ENCODE data around the gene STMND1. TPM values are rescaled to one million over a fixed set of nuclear protein-coding genes. Genes with fewer than 3 reads are reported as not detected.

STMND1 gene
- total RNA-seq (2021): not detected in 3 replicates
- Bru-seq, nascent RNA: percentile 5 among the genes with signal in this experiment
- long read RNA-seq, experiment 1: 0 reads
- long read RNA-seq, experiment 2: 0 reads
- long read RNA-seq, experiment 3: 0 reads

DNA sequence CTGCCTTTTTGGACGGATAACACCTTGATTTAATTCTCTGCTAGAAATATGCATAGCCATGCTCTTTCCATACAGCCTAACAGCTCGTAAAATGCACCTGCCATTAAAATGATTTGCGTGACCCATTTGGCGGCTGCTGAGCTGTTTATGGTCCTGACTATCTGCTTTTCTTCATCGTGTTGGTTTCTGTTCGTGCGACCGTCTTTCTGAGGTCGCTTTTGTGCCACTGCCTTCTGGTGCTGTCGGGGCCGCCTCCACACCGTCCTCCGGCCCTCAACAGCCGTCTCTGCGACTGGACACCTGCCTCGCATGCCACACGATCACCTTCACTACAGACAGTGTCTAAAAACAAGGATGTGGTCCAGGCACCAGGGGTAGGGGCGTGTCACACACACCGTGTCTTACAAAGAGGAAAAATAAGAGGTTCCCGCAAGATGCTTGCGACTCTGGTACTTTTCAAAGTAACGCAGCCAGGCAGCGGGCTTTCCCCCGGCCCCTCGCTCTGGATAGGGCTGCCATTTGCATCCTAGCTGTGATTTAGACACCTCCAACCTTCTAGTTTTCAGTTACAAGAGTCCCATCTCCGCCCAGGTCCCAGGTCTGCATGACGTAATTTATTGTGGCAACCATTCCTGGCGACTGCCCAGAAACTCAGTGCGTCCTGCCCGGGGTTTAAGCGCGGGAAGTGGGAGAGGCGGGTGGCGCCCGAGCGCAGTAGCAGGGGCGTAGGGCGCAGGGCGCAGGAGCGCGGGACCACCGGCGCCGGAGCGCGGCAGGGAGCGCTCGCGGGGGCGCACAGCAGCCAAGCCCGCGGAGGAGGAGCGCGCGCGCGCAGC is at the start of gene STMND1:
TSS of gene STMND1 (plus strand) at position 629 of the 836 bp plus-strand sequence. CDS start 208 bp downstream, outside the sequence.
- DNase-seq (ENCODE audit: low spot score) (peak; percentile 33), ATAC-seq (peak; percentile 67)
- H3K4me3 Mint-ChIP-seq: peak within 1 kb of the TSS; percentile 76
- H3K36me3 Mint-ChIP-seq: no peaks in the 10 kb centered on the region
- CTCF ChIA-PET: no interaction called here
- no peaks in the 10 kb centered on the region; the same call in 1 of the 2 replicates for H3K9me3 Mint-ChIP-seq
- no peak within 1 kb of the TSS for H3K27ac Mint-ChIP-seq
- H3K27me3 Mint-ChIP-seq (ENCODE audit: low read depth): peaks cover 49% of the 10 kb centered on the region
- H3K4me1 Mint-ChIP-seq: peaks cover 10% of the 10 kb centered on the region; the same call in 1 of the 2 replicates
- TF ChIP-seq TEAD1 (CRISPR knock-in tag; IDR thresholded peaks at IDR 0.05): no peak
- TF ChIP-seq PRRX2 (CRISPR knock-in tag; IDR thresholded peaks at IDR 0.05): no peak
- no peak for TF ChIP-seq ZNF263 (CRISPR knock-in tag; IDR thresholded peaks at IDR 0.05; ENCODE audit: low read depth)
- no peak for TF ChIP-seq HMGA2 (CRISPR knock-in tag; IDR thresholded peaks at IDR 0.05)
- TF ChIP-seq HMGXB4 (CRISPR knock-in tag; IDR thresholded peaks at IDR 0.05): 0 out of 2 replicates have a peak, but pooled peaks have one; percentile 21
- TF ChIP-seq, protein P1, sequence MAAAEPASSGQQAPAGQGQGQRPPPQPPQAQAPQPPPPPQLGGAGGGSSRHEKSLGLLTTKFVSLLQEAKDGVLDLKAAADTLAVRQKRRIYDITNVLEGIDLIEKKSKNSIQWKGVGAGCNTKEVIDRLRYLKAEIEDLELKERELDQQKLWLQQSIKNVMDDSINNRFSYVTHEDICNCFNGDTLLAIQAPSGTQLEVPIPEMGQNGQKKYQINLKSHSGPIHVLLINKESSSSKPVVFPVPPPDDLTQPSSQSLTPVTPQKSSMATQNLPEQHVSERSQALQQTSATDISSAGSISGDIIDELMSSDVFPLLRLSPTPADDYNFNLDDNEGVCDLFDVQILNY (CRISPR knock-in tag; IDR thresholded peaks at IDR 0.05): 0 out of 2 replicates have a peak, but pooled peaks have one; percentile 76
- no peak for TF ChIP-seq EMX1 (CRISPR knock-in tag; IDR thresholded peaks at IDR 0.05)
- TF ChIP-seq AR (CRISPR knock-in tag; IDR thresholded peaks at IDR 0.05): no peak
- TF ChIP-seq MAX (CRISPR knock-in tag; IDR thresholded peaks at IDR 0.05): no peak
- no peak for TF ChIP-seq ZMAT4 (CRISPR knock-in tag; IDR thresholded peaks at IDR 0.05)
- no peak for TF ChIP-seq ZNF423 (CRISPR knock-in tag; IDR thresholded peaks at IDR 0.05)
- POLR2A ChIA-PET: no interaction called here

- Mint-ChIP-seq H3K27ac (no peak overlapping the region), H3K36me3 (no peaks in the 10 kb centered on the region), H3K4me3 (no peak overlapping the region), H3K9me3 (no peaks in the 10 kb centered on the region), H3K4me1 (no peaks in the 10 kb centered on the region), H3K27me3 (ENCODE audit: low read depth) (no peaks in the 10 kb centered on the region)
- no peak for DNase-seq (ENCODE audit: low spot score)
- ATAC-seq: no peak
- ChIA-PET CTCF (no interaction called here), POLR2A (no interaction called here)
- TF ChIP-seq ZNF317 (CRISPR knock-in tag; IDR thresholded peaks at IDR 0.05; ENCODE audit: borderline replicate concordance, low read depth) (no peak), ZNF396 (CRISPR knock-in tag; IDR thresholded peaks at IDR 0.05; ENCODE audit: borderline replicate concordance) (no peak), SOX15 (CRISPR knock-in tag; IDR thresholded peaks at IDR 0.05) (no peak), OVOL2 (CRISPR knock-in tag; IDR thresholded peaks at IDR 0.05; ENCODE audit: borderline replicate concordance) (no peak), PRDM15 (CRISPR knock-in tag; IDR thresholded peaks at IDR 0.05) (no peak), IRF1 (CRISPR knock-in tag; IDR thresholded peaks at IDR 0.05) (no peak)
- TF ChIP-seq, protein P2, sequence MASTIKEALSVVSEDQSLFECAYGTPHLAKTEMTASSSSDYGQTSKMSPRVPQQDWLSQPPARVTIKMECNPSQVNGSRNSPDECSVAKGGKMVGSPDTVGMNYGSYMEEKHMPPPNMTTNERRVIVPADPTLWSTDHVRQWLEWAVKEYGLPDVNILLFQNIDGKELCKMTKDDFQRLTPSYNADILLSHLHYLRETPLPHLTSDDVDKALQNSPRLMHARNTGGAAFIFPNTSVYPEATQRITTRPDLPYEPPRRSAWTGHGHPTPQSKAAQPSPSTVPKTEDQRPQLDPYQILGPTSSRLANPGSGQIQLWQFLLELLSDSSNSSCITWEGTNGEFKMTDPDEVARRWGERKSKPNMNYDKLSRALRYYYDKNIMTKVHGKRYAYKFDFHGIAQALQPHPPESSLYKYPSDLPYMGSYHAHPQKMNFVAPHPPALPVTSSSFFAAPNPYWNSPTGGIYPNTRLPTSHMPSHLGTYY (CRISPR knock-in tag; IDR thresholded peaks at IDR 0.05): no peak
These were observed 47.2 kb upstream of the STMND1 start for GRCh38 chr6:17054647-17055046.
